Coronary artery (tissue), 2 donors: ENCODE measurements around the gene TNFRSF14.
"Not testable (repeated sequence)": the region's sequence is repeated elsewhere in the genome, so short reads cannot be mapped to it uniquely, and the experiment has no call there.

ENCODE experiments used
- DNase-seq: peaks from one replicate; pipeline ENCODE4 v3.0.0-alpha.2; 2017; ENCODE audit warnings: low spot score
- H3K27ac ChIP-seq, 2 donors: fragments of 200-600 bp; sonication (generic); one replicate each; pipeline ENCODE4 v1.5.1; 2016 to 2019
- H3K4me3 ChIP-seq: fragments of 200-600 bp; sonication (generic); 2 replicates; pipeline ENCODE4 v1.5.1; 2016; ENCODE audit warnings: mild to moderate bottlenecking, moderate library complexity
- CTCF ChIP-seq: fragments of 200-600 bp; sonication (generic); IDR thresholded peaks from one replicate; pipeline ENCODE4 v1.5.1; 2019; ENCODE audit warnings: antibody characterized with exemption

TNFRSF14 gene

GRCh38 chr1:2569060-2569459, 12.9 kb downstream of the TNFRSF14 start:
- TF ChIP-seq CTCF = no peak
- no peak overlapping the region for H3K27ac ChIP-seq
- H3K4me3 ChIP-seq = no peak overlapping the region
- DNase-seq = no peak

GRCh38 chr1:2569703-2570102, 13.5 kb downstream of the TNFRSF14 start:
- H3K4me3 ChIP-seq, H3K27ac ChIP-seq, DNase-seq: not testable (repeated sequence)

GRCh38 chr1:2570332-2570731, 14.2 kb downstream of the TNFRSF14 start:
- no peak for TF ChIP-seq CTCF
- Histone ChIP-seq H3K4me3 (no peak overlapping the region), H3K27ac (no peak overlapping the region)
- DNase-seq = no peak

GRCh38 chr1:2571348-2571747, 15.2 kb downstream of the TNFRSF14 start:
- DNase-seq = no peak
- TF ChIP-seq CTCF = no peak
- Histone ChIP-seq H3K27ac (no peak overlapping the region), H3K4me3 (no peak overlapping the region)

- Histone ChIP-seq H3K27ac (no peak overlapping the region), H3K4me3 (no peak overlapping the region)
- no peak for TF ChIP-seq CTCF
- DNase-seq = no peak
These were observed 17.2 kb downstream of the TNFRSF14 start for GRCh38 chr1:2573250-2573920.

- Histone ChIP-seq H3K4me3 (no peak overlapping the region), H3K27ac (no peak overlapping the region)
- TF ChIP-seq CTCF = no peak
- no peak for DNase-seq
These were observed 18.2 kb downstream of the TNFRSF14 start for GRCh38 chr1:2574350-2574749.

GRCh38 chr1:2575801-2576663, 19.9 kb downstream of the TNFRSF14 start:
- H3K27ac ChIP-seq = peak overlapping the region in 1 of 2 donors; percentile 65
- H3K4me3 ChIP-seq = no peak overlapping the region
- no peak for DNase-seq
- TF ChIP-seq CTCF = no peak

- H3K27ac ChIP-seq = peak overlapping the region; percentile 38 to 78
- not testable (repeated sequence) for DNase-seq
- H3K4me3 ChIP-seq = peak overlapping the region; percentile 36
These were observed 21.4 kb downstream of the TNFRSF14 start for GRCh38 chr1:2577565-2578075.
